Gastroesophageal sphincter (tissue), 4 donors: ENCODE results near the gene PEPD. TPM values are rescaled to one million over a fixed set of nuclear protein-coding genes. Genes with fewer than 3 reads are reported as not detected.
A peak's percentile ranks its signal among the peaks of the same experiment; 100 is the strongest.

Experiments used
- ATAC-seq: fragments of 150-250 bp; one replicate; pipeline ENCODE4 v1.9.1; 2016; ENCODE audit warnings: mild to moderate bottlenecking, moderate library complexity
- H3K27ac ChIP-seq, 4 donors: fragments of 200-600 bp; sonication (generic) in 3 of 4; 1 replicate in 3 of 4; 2 replicates in 1 of 4; pipeline ENCODE4 v1.5.1; 2016 to 2019
- H3K27me3 ChIP-seq: fragments of 200-600 bp; sonication (generic); one replicate; pipeline ENCODE4 v1.5.1; 2019
- H3K36me3 ChIP-seq, 2 donors: fragments of 200-600 bp; sonication (generic); one replicate each; pipeline ENCODE4 v1.5.1; 2019; ENCODE audit warnings: control low read depth in 1 of 2
- H3K4me1 ChIP-seq, 3 donors: fragments of 200-600 bp; sonication (generic); 1 replicate in 2 of 3; 2 replicates in 1 of 3; pipeline ENCODE4 v1.5.1; 2016 to 2019; ENCODE audit warnings: control low read depth in 2 of 3
- H3K4me3 ChIP-seq, 2 donors: fragments of 200-600 bp; sonication (generic); one replicate each; pipeline ENCODE4 v1.5.1; 2019; ENCODE audit warnings: mild to moderate bottlenecking in 1 of 2, moderate library complexity in 1 of 2
- H3K9me3 ChIP-seq, 3 donors: fragments of 200-600 bp; sonication (generic); one replicate each; pipeline ENCODE4 v1.5.1; 2017 to 2019; ENCODE audit warnings: control low read depth in 2 of 3
- EP300 ChIP-seq: sonication (generic); formaldehyde crosslinking; IDR thresholded peaks from one replicate; pipeline ENCODE4 v1.6.1; 2017; ENCODE audit warnings: antibody characterized with exemption, mild to moderate bottlenecking
- POLR2A ChIP-seq, 2 donors: fragments of 450-650 bp; IDR thresholded peaks; one replicate each; pipeline ENCODE4 v1.6.1; 2017; ENCODE audit warnings: antibody characterized with exemption in 2 of 2, mild to moderate bottlenecking in 2 of 2, moderate library complexity in 1 of 2
- POLR2AphosphoS5 ChIP-seq: sonication (generic); formaldehyde crosslinking; IDR thresholded peaks from one replicate; pipeline ENCODE4 v1.6.1; 2017; ENCODE audit warnings: antibody characterized with exemption
- WGBS, 2 donors: methylation state at CpG; one replicate each; pipeline ENCODE4 v1.1.5; 2018; ENCODE audit warnings: low coverage in 1 of 2; 5-methylcytosine and 5-hydroxymethylcytosine counted together
- total RNA-seq, 4 donors: library from RNA; depleted of rRNA; stranded (reverse); fragments of >200 nt; gene quantifications; one replicate each; pipeline ENCODE4 v1.1.0, GENCODE V29; 2016
- TF ChIP-seq, protein P1 (sequence below), 4 experiments: fragments of 200-600 bp in 2 of 4; fragments of 450-650 bp in 2 of 4; sonication (generic) in 1 of 4; IDR thresholded peaks; one replicate each; pipeline ENCODE4 v1.5.1; 2017 to 2019; ENCODE audit warnings: antibody characterized with exemption in 4 of 4, mild to moderate bottlenecking in 2 of 4, moderate library complexity in 2 of 4

Gene PEPD
- total RNA-seq, 4 donors from 2014 or later: 61.3 to 77.7 (median 69.6) TPM

DNA sequence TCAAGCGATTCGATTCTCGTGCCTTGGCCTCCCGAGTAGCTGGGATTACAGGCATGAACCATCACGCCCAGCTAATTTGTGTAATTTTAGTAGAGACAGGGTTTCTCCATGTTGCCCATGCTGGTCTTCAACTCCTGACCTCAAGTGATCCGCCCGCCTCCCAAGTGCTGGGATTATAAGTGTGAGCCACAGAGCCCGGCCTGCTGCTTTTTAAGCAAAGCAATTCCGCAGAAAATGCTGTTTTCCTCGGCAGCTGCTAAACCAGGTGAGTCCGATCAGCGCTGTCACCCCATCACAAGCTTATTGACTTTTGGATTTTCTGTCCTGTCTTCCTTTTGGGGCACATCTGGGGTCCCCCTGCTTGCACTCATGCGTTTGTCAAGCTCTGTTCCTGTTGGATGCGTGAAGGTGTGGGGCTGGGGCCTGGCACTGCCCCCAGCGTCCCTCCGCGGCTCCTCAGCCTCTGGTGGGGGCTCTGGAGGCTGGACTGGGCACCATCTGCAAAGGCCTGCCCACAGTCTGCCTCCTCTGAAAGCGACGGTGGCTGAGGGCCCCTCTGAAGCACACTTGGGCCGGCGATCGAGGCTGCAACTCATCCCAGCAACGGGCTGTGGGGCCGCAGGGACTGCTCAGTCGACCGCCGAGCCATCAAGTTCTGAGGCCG, 122.4 kb downstream of the PEPD start:
- 94 to 97% methylated on average over 6 to 13 of the region's 28 CpGs for WGBS, 2 donors
- ATAC-seq: no peak
- H3K36me3 ChIP-seq: peaks cover 0 to 32% of the 10 kb centered on the region in 2 donors
- H3K27ac ChIP-seq: no peak overlapping the region
- no peak for TF ChIP-seq POLR2AphosphoS5
- TF ChIP-seq, protein P1, sequence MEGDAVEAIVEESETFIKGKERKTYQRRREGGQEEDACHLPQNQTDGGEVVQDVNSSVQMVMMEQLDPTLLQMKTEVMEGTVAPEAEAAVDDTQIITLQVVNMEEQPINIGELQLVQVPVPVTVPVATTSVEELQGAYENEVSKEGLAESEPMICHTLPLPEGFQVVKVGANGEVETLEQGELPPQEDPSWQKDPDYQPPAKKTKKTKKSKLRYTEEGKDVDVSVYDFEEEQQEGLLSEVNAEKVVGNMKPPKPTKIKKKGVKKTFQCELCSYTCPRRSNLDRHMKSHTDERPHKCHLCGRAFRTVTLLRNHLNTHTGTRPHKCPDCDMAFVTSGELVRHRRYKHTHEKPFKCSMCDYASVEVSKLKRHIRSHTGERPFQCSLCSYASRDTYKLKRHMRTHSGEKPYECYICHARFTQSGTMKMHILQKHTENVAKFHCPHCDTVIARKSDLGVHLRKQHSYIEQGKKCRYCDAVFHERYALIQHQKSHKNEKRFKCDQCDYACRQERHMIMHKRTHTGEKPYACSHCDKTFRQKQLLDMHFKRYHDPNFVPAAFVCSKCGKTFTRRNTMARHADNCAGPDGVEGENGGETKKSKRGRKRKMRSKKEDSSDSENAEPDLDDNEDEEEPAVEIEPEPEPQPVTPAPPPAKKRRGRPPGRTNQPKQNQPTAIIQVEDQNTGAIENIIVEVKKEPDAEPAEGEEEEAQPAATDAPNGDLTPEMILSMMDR (IDR thresholded peaks at IDR 0.05): no peak
- no peak for TF ChIP-seq POLR2A (IDR thresholded peaks at IDR 0.05)
- TF ChIP-seq EP300: no peak
- H3K9me3 ChIP-seq: no peaks in the 10 kb centered on the region
- no peak overlapping the region for H3K4me3 ChIP-seq
- no peaks in the 10 kb centered on the region for H3K27me3 ChIP-seq
- H3K4me1 ChIP-seq: peaks cover 0 to 41% (median 26%) of the 10 kb centered on the region in 3 donors

DNA sequence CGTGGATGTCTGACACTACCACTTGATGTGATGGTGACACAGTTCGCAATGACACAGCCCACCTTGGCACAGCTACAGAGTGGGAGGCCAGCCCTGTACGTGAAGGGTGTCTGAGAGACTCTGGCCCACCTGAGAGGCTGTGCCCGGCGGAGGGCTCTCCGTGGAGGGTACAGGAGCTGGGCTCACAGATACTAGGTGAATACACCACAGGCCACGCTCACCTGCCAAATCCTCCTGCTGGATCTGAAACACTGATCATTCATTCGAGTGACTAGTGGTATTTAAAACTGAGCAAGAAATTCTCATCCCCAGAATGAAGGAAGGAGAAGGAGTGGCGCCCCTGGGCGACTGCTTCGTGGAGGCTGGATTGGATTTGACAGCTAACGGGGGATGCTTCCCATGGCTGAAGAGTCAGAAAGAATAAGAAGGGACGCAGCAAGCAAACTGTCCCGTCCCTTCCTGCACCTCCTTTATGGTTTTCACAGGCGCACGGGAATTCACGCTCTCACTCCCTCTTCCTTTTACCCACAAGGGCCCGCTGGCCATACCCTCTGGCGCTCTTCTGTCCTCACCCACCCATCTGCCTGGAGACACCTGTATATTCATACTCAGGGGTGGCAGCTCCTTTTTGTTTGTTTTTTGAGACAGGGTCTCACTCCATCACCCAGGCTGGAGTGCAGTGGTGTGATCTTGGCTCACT, 123.1 kb downstream of the PEPD start:
- Histone ChIP-seq H3K9me3 (no peaks in the 10 kb centered on the region), H3K4me3 (no peak overlapping the region), H3K27ac (no peak overlapping the region), H3K36me3 (peaks cover 0 to 32% of the 10 kb centered on the region in 2 donors), H3K27me3 (no peaks in the 10 kb centered on the region), H3K4me1 (peaks cover 0 to 43% (median 33%) of the 10 kb centered on the region in 3 donors)
- 92 to 97% methylated on average over 2 to 11 of the region's 19 CpGs for WGBS, 2 donors
- TF ChIP-seq POLR2A (IDR thresholded peaks at IDR 0.05): no peak
- TF ChIP-seq, protein P1 (IDR thresholded peaks at IDR 0.05): no peak
- TF ChIP-seq POLR2AphosphoS5: no peak
- TF ChIP-seq EP300: no peak
- no peak for ATAC-seq

DNA sequence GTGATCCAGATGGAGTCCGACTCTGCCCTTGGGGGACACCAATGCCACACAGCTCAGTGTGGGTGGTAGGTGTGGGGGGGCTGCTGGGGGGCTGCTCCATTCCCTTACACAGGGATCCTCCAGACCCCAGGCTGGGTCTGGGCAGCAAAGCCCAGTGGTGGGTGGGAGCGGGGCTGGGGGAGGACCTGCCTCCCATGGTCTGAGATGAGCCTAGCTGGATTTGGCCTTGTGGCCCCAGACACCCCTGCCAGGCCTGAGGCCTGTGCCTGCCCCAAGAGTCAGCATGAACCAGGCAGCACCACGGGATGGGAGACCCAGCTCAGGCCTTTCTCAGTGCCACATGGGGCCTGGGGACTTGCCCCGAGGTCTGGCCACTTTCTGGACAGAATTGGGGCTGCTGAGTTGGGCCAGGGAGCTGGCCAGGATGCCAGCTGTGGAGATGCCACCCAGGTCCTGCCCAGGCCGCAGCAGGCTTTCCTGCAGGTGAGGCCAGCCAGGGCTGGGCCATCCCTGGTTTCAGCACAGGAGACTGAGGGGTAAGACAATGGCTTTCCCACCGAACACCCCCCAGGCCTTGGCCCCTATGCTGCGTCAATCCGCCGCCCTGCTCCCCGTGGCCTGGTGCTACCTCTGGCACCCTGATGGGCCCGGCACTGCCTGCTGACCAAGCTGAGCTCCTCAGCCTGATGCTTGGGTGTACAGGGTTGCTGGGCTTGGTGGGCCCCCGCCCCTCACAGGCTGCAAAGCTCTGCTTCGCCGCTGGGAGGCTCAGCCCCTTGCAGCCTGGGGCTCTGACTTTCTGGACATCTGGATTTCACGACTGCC, 123.8 kb downstream of the PEPD start:
- no CpG with 5 or more reads among the region's 15 CpGs for WGBS, 2 donors
- Histone ChIP-seq H3K9me3 (no peaks in the 10 kb centered on the region), H3K36me3 (peaks cover 0 to 32% of the 10 kb centered on the region in 2 donors), H3K27me3 (no peaks in the 10 kb centered on the region), H3K4me3 (no peak overlapping the region), H3K27ac (peak overlapping the region in 1 of 4 donors; percentile 32), H3K4me1 (peaks cover 0 to 51% (median 41%) of the 10 kb centered on the region in 3 donors)
- TF ChIP-seq POLR2A (IDR thresholded peaks at IDR 0.05): no peak
- TF ChIP-seq, protein P1 (IDR thresholded peaks at IDR 0.05): no peak
- no peak for TF ChIP-seq POLR2AphosphoS5
- TF ChIP-seq EP300: no peak
- ATAC-seq: no peak

DNA sequence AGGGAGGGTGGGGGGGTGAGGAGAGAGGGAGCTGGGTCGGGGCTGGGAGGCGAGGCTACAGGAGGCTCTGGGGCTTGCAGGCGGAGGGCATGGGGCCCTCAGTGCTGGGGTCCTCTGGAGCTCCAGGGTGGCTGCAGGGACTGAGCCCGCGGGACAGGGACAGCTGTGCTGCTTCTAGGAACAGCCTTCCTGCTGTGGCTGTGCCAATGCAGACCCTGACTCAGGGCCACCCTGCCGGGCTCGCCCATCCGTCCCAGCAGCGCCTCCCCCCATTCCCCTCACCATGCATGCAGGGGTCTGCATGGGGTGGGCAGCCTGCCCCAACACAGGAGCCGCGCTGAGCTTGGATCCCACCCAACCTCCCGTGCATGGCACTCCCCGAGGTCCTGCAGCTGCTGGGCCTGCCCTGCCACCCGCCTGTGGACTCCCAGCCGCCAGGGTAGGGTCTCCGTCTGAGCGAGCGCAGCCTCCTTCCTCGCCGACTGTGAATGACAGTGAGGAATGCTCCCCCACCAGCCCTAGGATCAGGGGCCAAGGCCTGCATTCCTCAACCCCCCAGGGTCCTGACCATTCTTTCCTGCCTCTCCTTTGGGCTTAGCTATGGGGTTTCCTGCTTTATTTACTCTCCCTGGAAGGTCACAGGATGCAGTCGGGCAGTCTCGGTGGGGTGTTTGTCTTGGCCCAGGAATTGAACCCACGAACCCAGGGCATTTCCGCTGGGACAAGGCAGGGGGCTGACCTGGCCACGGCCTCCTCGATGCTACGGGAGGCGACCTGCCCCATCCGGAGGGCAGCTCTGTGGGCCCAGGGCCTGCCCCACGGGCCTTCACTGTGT, 124.7 kb downstream of the PEPD start:
- Histone ChIP-seq H3K9me3 (no peaks in the 10 kb centered on the region), H3K27ac (peak overlapping the region in 1 of 4 donors; percentile 32), H3K4me1 (peaks cover 0 to 59% (median 48%) of the 10 kb centered on the region in 3 donors), H3K4me3 (no peak overlapping the region), H3K27me3 (no peaks in the 10 kb centered on the region), H3K36me3 (peaks cover 0 to 32% of the 10 kb centered on the region in 2 donors)
- ATAC-seq: no peak
- 76 to 100% methylated on average over 1 to 4 of the region's 30 CpGs for WGBS, 2 donors
- TF ChIP-seq POLR2A (IDR thresholded peaks at IDR 0.05) (no peak), EP300 (no peak), POLR2AphosphoS5 (no peak)
- TF ChIP-seq, protein P1 (IDR thresholded peaks at IDR 0.05): no peak
